ENCODE measurements around the gene PRSS50.
"Not testable (repeated sequence)": the region's sequence is repeated elsewhere in the genome, so short reads cannot be mapped to it uniquely, and the experiment has no call there.

PRSS50 gene

GRCh38 chr3:46708401-46709156 lies 9.1 kb downstream of the PRSS50 start:
- no peak for DNase-seq (ENCODE audit: low read depth in 2 of 2)

- no peak for DNase-seq (ENCODE audit: low read depth in 2 of 2)
These were observed 10.1 kb downstream of the PRSS50 start for GRCh38 chr3:46707601-46708011.

GRCh38 chr3:46706771-46707582 lies 10.7 kb downstream of the PRSS50 start:
- no peak for DNase-seq (ENCODE audit: low read depth in 2 of 2)

GRCh38 chr3:46705751-46706552 lies 11.7 kb downstream of the PRSS50 start:
- no peak for DNase-seq (ENCODE audit: low read depth in 2 of 2)

GRCh38 chr3:46705022-46705530 lies 12.6 kb downstream of the PRSS50 start:
- peak; percentile 39 to 55 for DNase-seq (ENCODE audit: low read depth in 2 of 2)

- DNase-seq (ENCODE audit: low read depth in 2 of 2): not testable (repeated sequence)
These were observed 13.3 kb downstream of the PRSS50 start for GRCh38 chr3:46704346-46704745.

- DNase-seq (ENCODE audit: low read depth in 2 of 2): no peak
These were observed 14.6 kb downstream of the PRSS50 start for GRCh38 chr3:46703013-46703520.

- no peak for DNase-seq (ENCODE audit: low read depth in 2 of 2)
These were observed 15.2 kb downstream of the PRSS50 start for GRCh38 chr3:46702246-46703012.

- DNase-seq (ENCODE audit: low read depth in 2 of 2): no peak
These were observed 16.3 kb downstream of the PRSS50 start, which contains the start of gene TMIE for GRCh38 chr3:46701181-46701939. Gene TMIE, plus strand, starts transcription at chr3:46701392. Its CDS starts 96 bp downstream, at chr3:46701488.

GRCh38 chr3:46700772-46701171 lies 16.9 kb downstream of the PRSS50 start:
- DNase-seq (ENCODE audit: low read depth in 2 of 2): no peak

GRCh38 chr3:46699676-46700523 lies 17.8 kb downstream of the PRSS50 start:
- DNase-seq (ENCODE audit: low read depth in 2 of 2): no peak

GRCh38 chr3:46695962-46696894 lies 21.4 kb downstream of the PRSS50 start:
- DNase-seq (ENCODE audit: low read depth in 2 of 2): no peak

- peak; percentile 28 to 41 for DNase-seq (ENCODE audit: low read depth in 2 of 2)
These were observed 22.3 kb downstream of the PRSS50 start for GRCh38 chr3:46695177-46695961.

GRCh38 chr3:46694520-46694919 lies 23.1 kb downstream of the PRSS50 start:
- no peak for DNase-seq (ENCODE audit: low read depth in 2 of 2)

- DNase-seq (ENCODE audit: low read depth in 2 of 2): peak in 1 of 2 donors; percentile 41
These were observed 23.8 kb downstream of the PRSS50 start for GRCh38 chr3:46693892-46694226.

- peak; percentile 63 to 66 for DNase-seq (ENCODE audit: low read depth in 2 of 2)
These were observed 24.4 kb downstream of the PRSS50 start, which contains the start of gene ALS2CL for GRCh38 chr3:46693038-46693891. Gene ALS2CL, minus strand, starts transcription at chr3:46693679. Its CDS starts 4,239 bp downstream, at chr3:46689440.
